ENCODE results near the gene EDEM2.

DNA sequence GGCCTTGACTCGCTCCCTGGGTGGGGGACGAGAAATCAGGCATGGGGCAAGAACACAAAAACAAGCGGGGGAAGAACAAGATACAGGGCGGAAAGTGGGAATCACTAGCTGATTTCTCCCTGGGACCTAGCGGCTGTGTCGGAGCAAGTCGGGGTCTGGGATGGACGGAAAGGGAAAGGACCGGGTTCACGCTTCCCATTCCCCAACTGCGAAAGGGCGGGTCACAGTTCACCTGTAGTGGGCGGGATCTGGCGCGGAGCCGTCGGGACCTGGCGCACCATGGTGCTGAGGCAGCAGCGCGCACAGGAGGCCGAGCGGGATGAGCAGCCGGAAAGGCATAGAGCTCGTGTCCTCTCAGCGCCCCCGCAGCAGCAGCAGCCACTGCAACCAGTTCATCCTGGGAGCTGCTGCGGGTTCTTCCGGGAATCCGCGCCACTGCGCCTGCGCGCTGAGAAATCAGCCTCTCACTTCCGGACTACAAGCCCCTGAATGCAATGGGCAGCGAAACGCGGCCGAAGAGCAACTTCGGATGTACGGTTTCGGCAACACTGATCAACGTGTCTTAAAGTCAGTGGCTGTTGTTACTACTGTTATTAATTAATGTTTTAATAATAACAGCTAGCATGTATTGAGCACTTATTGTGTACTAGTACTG lies at the start of gene EDEM2:
- TF ChIP-seq, protein P1, sequence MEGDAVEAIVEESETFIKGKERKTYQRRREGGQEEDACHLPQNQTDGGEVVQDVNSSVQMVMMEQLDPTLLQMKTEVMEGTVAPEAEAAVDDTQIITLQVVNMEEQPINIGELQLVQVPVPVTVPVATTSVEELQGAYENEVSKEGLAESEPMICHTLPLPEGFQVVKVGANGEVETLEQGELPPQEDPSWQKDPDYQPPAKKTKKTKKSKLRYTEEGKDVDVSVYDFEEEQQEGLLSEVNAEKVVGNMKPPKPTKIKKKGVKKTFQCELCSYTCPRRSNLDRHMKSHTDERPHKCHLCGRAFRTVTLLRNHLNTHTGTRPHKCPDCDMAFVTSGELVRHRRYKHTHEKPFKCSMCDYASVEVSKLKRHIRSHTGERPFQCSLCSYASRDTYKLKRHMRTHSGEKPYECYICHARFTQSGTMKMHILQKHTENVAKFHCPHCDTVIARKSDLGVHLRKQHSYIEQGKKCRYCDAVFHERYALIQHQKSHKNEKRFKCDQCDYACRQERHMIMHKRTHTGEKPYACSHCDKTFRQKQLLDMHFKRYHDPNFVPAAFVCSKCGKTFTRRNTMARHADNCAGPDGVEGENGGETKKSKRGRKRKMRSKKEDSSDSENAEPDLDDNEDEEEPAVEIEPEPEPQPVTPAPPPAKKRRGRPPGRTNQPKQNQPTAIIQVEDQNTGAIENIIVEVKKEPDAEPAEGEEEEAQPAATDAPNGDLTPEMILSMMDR (IDR thresholded peaks at IDR 0.05), result no peak
- TF ChIP-seq POLR2A (IDR thresholded peaks at IDR 0.05), result peak in 1 of 2 donors; percentile 73

Measured in heart left ventricle (tissue), 13 donors.